ENCODE results near the gene LSG1.

LSG1 gene

DNA sequence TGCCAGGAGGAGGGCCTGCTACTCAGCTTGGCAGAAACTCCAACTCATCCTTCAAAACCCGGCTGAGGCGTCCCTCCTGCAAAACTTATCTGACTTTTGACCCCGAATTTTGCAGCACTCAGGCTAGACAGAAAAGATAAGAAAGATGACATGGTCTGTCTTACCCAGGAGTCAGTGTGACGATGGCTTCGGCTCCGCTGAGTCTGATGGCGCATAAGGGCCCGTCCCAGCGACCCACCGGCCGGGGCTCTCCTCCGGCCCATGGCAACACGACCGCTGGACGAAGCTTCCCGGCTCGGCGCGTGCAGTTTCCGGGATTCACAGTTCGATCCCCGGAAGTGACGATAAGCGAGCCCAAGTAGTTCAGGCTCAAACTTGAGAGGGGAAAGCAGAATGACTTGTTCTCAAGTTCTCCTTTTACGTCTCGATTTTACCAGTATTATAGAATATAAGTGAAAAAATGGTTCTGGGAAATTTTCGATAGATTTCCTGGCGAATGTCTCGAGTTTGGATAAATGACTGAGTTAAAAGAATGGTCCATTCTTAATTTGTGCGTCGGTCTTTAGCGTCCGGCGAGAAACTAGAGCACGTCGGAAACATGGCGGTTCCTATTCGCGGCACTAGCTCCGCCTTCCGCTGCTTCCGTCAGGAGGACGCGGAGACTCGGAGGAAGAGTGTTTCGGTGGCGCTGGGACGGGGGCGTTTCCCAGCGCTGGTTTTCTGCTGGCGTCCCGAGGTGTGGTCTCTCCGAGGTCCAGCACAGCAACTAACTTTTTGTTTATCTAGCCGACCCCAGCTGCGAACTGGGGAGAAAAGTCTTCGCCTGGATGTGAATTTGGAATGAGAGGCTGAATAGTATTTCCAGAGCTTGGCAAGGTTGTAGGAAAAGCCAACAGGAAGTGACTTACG lies at the start of gene LSG1:
Gene LSG1 (minus strand): TSS at position 292 of the 909 bp plus-strand sequence. CDS start 29 bp downstream, at position 263.
- FAIRE-seq = peak; percentile 84

DNA sequence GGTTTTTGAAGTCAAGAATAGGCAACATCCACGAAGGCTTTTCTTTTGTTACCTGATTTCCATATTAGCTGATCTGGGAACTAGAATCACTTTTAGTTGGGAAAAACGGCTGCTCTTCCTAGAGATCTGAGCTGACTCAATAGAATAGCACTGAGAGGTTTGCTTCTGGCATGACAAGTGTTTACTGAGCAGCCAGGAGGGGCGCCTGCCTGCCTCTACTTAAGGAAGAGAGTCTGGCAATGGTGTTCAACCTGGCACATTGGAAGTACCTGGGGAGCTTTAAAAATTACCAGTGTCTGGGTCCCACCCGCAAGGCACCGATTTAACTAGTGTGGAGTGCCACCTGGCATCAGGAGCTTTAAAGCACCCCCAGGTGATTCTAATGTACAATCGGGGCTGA lies 48.1 kb upstream of the LSG1 start:
- FAIRE-seq = no peak

DNA sequence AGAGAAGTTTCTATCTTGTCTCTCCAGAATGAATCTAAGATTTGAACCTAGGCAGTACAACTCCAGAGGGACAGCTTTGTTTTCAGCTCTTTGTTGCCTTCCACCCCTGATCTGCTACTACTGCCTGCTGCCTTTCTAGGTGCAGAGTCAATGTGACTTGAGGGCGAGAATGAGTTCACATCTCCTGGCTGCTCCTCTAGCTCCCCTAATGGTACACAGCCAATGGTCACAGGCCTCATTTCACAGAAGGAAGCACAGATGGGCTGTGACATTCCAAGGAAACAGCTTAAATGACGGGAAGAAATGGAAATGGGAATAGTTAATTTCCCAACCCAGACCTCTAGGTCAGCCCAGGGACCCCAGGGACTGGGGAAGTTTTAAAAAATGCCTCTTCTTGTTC lies 46.1 kb upstream of the LSG1 start:
- FAIRE-seq = no peak

DNA sequence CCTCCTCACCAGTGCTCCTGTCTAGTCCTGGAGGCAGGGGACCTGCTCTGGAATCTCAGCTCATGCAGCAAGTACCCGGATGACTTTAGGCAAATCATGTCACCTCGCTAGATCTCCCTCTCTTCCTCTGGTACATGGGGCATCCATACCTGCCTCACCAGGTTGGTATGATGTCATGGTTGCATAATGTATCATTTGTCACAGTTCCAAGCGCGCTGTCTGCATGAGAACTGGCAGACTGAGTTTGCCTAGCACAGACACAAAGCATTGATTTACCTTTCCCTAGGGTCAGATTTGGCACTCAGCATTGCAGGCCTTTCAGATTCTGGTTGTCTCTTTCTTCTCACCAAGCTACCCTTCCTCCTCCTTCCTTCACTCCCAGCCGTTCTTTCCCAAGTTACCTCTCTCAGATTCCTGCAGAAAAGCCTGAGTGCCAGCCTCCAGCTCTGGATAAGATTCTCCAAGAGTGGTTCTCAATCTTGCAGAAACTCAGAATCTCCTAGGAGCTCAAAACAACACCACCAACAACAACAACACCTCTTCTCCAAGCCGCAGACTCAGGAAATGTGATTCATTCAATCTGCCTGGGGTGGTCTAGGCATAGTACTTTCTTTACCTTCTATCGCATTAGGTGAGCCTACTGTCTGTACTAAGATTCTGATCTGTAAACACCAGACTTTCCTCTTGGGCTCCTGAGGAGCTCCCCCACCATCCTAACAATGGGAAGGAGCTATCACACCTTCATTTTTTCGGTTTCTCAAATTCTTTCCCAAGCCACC lies 43.2 kb upstream of the LSG1 start:
- no peak for FAIRE-seq

DNA sequence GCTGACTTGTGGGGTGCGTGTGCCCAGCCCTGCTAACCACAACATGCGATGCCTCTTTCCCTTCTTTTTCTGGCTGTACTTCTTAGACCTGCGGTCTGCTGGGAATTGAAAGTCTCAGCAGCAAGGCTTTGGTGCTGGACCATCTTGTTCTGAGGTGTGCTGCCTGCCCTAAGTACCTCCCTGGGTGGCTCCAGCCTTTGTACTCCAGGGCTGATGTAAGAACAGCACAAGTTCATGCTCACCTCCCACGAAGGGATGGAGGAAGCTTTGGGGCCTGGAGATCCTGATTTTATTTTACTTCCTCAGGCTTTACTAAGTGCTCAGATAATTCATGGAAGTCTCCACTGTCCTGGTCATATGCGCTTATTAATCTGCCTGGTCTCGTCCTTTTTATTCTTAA lies 42.6 kb upstream of the LSG1 start:
- no peak for FAIRE-seq

DNA sequence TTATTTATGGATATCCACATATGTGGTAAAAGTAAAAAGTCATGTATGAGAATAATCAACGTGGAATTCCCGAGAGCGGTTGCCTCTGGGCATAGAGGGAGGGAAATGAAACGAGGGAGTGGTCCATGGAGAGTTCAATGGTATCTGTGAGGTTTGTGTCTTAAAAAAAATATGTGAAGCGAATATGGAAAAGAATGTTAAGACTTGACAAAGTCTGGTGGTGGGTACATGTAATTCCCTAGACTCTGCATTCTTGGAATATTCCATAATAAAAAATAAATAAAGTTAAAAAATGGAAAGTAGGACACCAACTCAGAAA lies 42.1 kb upstream of the LSG1 start:
- no peak for FAIRE-seq

DNA sequence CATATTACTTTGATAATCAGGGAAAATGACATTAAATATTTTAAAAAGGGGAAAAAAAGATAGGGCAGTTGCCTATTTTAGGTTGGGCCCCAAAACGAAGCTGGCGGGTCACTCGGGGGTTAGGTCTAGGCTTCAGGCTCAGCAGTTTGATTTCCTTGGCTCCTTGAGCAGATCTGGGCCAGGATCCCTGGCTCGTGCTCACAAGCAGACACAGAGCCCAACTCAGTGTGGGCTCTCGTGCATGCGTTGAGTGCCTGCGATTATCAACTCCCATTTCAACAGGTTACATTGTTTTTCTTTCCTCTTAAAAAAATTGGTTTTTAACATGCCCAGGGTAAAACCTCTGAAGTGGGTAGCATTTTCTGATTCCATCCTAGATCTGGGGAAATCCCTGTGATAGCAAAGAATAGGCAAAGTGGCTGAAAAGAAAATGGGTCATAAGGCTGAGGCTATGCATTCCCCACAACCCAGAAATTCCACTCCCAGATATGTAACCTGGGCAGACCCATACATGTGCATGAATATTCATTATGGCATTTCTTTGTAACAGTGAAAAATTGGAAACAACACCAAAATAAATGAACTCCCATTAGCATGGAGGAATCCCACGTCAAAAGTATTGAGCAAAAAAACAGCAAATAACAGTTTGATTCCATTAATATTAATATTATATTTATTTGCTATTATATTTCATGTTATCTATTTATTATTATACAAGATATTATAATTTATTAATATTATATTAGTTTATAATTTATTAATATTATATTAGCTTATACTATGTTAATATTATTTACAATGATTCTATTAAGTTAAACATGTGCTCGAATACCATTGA lies 41.5 kb upstream of the LSG1 start:
- peak; percentile 23 for FAIRE-seq

DNA sequence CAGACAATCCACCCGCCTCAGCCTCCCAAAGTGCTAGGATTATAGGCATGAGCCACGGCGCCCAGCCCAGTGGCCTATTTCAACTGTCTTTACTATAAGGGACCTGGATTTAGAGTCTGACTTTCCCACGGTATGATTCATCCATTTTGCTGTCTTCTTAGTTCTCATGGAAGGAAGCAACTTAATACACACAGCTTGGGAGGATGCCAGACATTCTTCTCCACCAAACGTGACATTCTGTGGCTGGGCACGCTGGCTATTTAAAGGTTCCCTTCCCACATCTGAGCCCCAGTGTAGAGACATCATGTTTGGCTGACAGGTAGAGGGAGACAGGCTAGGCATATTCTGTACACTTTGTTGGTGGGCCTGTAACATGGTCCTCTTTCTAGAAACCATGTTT lies 39.9 kb upstream of the LSG1 start:
- FAIRE-seq = no peak

DNA sequence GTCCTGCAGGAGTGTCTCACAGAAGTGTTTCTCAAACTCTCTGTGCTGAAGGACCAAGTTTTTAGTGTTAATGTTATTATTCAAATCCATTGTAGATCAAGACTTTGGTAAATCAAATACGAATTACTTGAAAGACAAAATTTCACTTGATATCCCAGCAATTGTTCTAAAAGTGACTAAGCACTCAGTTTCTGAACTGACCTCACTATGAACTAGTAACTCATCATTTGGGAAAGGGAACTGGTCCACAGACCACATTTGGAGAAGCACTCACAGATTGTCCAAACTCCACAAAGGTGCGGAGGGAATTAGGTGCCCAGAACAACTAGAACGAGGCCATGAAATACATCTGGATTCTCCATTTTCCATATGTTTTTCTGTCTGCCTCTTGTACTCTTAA lies 39.3 kb upstream of the LSG1 start:
- FAIRE-seq = no peak

DNA sequence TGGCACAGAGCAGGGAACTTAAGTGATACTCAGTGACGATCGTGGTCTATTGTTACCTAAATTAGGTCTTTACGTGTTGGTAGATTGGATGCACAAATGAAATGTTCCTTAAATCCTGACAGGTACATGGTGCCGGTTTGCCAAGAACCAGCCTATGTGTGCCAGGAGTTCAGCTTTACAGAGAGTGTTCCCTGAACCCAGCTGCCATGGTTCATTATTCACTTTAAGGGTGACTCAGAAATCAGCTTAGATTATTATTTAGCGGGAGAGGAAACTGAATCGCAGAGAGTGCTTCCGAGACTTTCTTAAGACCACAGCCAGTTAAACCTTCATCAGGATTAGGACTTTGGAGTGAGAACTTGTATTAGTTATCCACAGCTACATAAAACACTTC lies 35.2 kb upstream of the LSG1 start:
- no peak for FAIRE-seq

DNA sequence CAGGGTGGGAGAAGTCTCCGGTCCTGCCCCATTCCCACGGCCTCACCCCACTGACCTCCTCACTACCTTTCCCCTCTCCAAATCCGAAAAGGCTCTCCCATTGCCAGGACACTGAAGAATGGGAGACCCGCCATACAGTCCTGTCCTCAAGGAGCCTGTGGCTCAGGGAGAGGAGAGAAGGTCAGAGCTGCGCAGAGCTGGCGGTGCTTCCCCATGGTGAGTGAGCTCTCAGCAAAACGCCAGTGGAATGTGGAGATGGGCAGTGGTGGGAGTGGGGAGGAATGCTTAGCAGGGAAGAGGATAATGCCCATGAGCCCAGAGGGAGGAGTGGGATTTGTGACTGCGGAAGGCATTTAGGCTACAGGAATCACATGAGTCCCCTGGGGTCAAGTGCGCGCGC lies 33.8 kb upstream of the LSG1 start:
- no peak for FAIRE-seq

DNA sequence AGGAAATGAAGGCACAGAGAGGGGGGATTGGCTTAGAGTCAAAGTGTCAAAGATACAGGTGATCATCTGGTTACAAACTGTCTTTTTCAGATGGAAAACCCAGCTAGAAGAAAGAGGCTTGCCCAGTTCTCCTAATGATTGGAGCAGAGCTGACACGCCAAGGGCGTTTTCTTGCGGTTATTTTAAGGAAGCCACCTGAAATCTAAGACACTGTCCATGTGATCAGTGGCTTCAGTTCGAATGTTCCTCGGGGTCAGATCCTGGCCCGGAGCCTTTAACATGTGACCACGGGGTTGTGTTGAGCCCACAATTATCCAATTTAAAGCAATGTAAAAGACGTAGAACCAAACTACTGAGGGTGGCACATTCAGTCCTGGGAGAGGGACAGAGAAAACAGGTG lies 33.2 kb upstream of the LSG1 start:
- FAIRE-seq = no peak

DNA sequence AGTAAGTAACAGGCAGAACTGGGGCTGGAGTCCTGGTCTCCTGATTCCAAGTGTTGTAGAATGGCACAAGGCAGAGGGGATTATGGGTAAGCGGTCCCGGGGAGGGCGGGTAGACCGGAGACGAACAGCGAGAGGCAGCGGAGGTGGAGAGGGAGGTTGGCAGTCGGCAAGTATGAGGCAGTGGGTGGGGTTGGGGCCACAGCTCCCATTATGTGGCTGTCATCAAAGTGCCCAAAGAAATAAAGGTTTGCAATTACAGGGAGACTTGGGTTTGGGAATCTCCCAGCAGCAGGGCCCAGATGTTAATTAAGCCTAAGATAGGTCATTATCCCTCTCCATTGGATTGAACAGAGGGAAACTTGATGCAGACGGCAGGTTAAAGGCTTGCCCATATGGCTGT lies 30.6 kb upstream of the LSG1 start:
- no peak for FAIRE-seq

DNA sequence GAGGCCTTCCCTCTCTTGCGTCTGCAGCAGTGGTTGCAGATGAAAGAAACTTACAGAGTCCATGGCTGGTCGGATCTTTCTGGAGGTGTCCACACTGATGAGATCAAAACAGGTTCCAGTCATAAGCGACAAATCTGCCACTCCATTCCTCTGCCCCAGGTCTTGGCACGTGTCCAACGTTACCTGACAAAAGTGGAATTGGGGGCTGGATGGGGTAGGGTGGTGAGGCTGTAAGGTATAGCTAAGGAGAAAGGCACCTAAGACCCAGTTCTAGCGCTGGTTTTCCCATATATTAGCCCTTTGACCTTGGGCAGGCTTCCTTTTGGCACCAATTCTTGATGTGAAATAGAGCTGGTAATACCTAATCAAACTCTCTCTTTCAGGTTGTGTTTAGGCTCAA lies 24.7 kb upstream of the LSG1 start:
- no peak for FAIRE-seq

DNA sequence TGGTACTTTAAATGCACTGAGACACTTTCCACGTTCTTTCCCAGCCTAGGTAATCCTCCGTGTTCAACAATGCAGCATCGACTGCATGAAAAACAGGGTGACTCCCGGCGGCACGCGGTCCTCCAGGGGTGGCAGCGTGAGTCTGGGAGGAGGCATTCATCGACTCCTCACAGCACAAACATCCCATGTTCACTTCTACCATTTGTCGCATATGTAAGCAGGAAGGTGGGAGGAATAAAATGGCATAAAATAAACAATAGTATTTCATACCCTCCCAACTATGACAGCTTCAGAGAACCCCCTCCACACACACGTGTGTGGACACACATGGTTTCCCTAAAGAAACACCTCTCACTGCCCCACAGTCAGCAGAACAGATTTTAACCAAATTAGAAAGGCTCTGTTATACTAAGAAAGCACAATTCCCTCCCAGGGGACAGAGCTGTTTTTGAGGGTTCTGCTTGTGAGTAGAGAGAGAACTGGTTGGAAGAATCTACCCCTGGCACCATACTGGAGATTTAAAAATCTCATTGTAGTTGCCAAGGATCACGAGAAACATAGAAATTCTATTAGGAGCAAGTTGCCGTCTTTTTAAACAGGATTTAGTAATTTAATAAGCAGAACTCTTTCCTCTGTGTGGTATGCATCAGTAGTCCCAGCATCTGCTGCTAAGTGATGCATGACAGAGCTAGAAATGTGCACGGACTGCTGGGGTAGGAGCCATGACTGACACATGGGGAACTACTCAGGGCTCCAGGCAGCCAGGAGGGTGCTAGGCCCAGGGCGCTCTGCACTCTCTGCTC lies 19.7 kb upstream of the LSG1 start:
- no peak for FAIRE-seq

DNA sequence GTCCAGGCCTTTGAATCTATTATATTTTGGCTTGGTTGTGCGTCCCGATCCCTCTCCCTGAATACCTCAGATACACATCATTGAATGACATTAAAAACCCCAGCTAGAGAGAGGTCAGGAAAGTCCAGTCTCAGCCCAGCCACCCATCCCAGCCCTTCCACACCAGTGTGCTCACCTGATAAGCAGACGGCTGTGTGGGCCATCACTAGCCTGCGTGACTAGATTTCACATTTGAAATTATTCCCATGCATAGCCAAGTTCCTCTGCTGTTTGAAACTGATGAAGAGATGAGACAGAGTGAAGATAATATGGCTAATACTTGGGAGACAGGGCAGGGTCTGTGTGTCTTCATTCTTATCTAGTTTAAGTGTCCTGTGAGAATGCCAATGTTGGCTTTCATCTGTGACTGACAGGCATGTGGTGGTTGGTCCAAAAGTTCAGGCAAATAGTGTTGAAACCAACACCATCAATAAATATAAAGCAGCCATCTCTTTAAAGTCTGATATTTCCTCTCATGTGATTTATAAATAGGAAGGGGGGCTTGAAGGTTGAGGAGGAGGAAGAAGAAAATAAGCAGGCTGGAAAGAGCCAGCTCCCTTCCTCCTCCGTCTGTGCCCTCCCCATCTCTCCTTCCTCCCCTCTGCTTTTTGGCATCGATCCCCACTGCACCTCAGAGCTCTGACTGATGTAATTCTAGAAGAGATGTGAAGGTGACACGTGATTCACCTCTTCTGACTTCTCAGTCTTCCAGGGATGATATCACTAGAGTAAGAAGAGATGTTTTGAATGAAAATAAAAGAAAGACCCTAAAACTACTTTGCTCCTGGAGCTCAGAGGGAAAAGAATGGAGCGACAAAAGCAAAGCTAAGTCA lies 18.7 kb upstream of the LSG1 start:
- FAIRE-seq = no peak

DNA sequence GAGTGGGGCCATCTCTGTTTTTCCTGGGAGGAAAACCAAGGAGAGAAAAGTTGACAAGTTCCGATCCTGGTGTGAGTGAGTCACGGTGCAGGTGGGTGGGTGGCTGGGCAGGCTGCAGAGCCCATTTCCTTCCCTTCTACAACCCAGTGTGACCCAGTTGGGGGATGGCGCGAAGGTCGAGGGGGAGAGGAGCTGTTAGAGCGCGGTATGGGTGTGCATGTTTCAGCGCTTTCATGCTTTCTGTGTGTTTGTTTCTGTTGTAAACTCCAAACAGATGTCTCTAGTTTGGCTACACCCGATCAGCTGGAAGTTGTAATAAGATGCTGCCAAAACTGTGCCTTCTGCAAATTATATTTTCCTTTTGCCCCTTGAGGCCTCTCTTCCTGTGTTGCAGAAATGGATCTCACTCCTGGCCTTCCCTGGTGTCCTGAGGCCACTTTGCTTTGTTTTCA lies 17.5 kb upstream of the LSG1 start:
- no peak for FAIRE-seq

DNA sequence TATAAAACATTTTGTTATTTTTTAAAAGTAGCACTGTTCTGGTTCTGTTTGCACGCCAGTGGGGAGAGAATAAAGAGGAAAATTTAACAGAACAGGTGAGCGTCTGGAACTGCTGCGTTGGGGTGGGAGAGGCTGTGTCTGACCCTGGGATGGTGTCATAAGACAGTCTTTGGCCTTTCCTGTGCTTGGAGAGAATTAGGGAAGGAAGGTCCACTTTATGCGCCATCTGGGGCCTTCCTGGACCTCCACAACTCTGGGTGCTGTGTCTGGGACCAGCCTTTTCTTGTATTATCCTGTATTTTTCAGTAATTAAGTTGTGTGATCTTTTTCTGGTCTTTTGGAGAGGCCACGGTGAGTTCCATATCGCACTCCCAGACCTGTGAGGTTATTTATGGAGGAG lies 17.0 kb upstream of the LSG1 start:
- FAIRE-seq = no peak

DNA sequence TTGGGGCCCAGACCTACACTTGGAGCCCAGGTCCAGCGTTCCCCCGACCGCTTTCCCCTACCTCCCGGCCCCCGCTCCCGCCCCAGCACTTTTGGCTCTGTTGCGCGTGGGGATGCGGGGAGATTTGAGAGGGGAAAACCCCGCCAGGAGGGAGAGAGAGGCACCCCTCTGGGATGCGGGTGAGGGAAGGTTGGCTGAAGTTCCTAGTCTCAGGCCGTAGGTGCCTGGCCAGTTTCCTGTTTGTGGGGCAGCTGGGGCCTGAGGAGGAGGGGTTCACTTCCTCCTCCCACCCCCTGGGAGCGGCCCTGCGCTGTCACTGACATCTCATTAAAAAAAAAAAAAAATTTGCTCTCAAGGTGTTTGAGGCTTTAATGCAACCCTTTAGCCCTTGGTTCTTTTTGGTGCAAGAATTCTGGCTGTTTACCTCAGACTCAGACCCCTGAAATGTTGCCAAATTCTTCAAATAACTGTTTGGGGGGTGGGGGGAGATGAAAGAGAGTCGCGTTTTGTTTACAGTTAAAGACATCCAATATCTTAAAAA lies 16.3 kb upstream of the LSG1 start:
- no peak for FAIRE-seq

DNA sequence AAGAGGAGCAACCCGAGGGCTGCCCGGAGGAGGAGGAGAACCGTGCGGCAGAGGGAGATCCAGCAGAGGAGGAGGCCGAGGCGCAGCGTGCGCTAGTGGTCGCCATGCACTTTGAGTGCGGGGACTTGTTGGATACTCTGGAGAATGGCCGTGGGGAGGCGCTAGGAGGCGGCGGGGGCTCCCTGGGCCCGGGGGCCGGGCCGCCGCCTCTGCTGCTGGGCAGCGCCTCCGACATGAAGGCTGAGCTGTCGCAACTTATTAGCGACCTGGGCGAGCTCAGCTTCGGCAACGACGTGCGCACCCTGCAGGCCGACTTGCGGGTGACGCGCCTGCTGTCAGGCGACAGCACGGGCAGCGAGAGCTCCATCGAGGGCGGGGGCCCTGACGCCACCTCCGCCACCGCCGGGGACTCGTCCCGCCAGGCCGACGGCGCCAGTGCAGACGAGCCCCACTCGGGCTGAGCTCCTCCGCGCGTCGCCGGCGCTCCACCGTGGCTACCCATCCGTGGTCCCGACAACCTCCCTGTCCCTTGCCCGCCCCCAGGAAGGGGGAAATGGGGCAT lies 15.7 kb upstream of the LSG1 start:
- no peak for FAIRE-seq
